IPS DF 4.7 (cell line): ENCODE data around the gene TBC1D28.
"Not testable (repeated sequence)": the region's sequence is repeated elsewhere in the genome, so short reads cannot be mapped to it uniquely, and the experiment has no call there.

Source experiments
- DNase-seq: peaks from one replicate; pipeline ENCODE4 v3.0.0-alpha.2; 2013; ENCODE audit warnings: low spot score; ENCODE audit errors: extremely low read depth

Gene TBC1D28

GRCh38 chr17:18644291-18644690 is at the start of gene TBC1D28:
TSS of gene TBC1D28 (minus strand) at chr17:18644391. CDS start at chr17:18641352, 3,039 bp downstream.
- DNase-seq, result not testable (repeated sequence)

GRCh38 chr17:18682668-18683067 is 38.5 kb upstream of the TBC1D28 start:
- not testable (repeated sequence) for DNase-seq

GRCh38 chr17:18681767-18682571 is 37.8 kb upstream of the TBC1D28 start, which contains the start of gene FOXO3B:
TSS of gene FOXO3B (minus strand) at chr17:18682314. CDS start at chr17:18681651, 663 bp downstream.
- peak; percentile 62 for DNase-seq

DNA sequence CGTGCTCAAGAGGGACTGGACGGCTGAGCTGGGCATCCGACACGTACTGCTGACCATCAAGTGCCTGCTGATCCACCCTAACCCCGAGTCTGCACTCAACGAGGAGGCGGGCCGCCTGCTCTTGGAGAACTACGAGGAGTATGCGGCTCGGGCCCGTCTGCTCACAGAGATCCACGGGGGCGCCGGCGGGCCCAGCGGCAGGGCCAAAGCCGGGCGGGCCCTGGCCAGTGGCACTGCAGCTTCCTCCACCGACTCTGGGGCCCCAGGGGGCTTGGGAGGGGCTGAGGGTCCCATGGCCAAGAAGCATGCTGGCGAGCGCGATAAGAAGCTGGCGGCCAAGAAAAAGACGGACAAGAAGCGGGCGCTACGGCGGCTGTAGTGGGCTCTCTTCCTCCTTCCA is 33.2 kb upstream of the TBC1D28 start:
- DNase-seq, result not testable (repeated sequence)

DNA sequence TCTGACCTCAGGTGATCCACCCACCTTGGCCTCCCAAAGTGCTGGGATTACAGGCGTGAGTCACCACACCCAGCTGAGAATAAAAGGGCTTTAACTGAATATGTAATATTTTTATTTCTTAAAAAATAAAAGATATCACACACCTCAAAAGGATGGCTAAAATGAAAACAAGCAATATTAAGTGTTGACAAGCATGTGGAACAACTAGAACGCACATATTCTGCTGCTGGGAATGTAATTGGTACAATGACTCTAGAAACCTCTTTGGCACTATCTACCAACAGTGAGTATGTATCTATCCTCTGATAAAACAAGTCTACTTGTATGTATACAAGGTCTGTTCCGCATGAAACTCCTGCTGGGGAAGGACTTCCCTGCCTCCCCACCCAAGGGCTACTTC is 32.7 kb upstream of the TBC1D28 start:
- DNase-seq, result not testable (repeated sequence)

GRCh38 chr17:18672395-18673227 is 28.4 kb upstream of the TBC1D28 start:
- not testable (repeated sequence) for DNase-seq

DNA sequence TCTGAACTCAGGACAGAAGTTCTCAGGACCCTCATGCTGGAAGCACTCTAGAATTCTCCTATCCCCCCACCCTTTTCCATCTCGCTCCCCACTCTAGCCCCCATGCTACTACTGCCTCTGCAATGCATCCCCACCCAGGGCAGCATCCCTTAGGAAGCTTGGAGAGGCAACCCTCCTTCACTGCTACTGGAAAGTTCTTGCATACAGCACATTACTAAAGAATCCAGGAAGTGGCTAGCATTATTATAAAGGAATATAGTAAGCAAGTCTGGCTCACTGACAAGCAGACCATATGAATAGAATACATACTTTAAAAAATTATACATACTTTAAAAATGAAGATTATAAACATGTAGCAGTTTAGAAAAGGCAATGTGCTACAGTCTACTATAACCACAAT is 24.4 kb upstream of the TBC1D28 start:
- not testable (repeated sequence) for DNase-seq

- not testable (repeated sequence) for DNase-seq
Measured at GRCh38 chr17:18667535-18667934, 23.3 kb upstream of the TBC1D28 start.

DNA sequence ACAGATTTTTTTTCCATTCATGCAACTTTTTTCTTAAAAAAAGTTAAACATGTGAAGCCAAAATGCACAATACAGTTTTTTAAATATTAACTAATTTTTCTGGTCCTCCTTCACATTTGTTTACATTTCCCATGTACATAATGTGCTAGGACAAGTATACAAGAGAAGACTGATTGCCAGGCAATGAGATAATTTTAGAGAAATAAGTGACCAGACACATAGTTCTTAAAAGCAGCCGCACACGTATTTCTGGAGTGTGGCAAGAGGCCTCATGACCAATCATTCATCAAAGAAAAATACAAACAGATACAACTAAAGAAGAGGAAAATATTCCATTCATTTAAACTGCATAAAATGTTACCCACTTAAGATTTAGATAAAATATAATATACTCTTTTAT is 22.1 kb upstream of the TBC1D28 start:
- not testable (repeated sequence) for DNase-seq

- DNase-seq, result not testable (repeated sequence)
Measured at GRCh38 chr17:18661924-18662624, 17.9 kb upstream of the TBC1D28 start.

GRCh38 chr17:18650094-18650493 is 5.9 kb upstream of the TBC1D28 start:
- DNase-seq, result not testable (repeated sequence)

DNA sequence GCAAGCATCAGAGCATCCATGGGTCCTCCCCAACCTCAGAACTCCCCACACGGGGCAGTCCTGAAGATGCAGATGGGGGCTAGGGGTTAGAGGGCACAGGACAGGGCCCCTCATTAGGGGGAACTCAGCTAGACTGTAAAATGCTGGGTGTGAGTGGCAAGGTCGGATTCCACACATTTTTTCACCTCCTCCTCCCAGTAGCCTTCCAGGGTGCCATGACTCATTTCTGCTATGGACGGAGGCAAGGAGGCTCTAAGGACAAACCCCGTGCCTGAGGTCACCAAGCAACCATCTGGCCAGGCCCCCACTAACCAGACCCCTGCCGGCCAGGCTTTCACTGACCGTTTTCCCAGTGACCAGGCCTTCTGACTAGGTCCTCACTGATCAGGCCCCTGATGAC is 1.1 kb downstream of the TBC1D28 start:
- DNase-seq, result not testable (repeated sequence)

DNA sequence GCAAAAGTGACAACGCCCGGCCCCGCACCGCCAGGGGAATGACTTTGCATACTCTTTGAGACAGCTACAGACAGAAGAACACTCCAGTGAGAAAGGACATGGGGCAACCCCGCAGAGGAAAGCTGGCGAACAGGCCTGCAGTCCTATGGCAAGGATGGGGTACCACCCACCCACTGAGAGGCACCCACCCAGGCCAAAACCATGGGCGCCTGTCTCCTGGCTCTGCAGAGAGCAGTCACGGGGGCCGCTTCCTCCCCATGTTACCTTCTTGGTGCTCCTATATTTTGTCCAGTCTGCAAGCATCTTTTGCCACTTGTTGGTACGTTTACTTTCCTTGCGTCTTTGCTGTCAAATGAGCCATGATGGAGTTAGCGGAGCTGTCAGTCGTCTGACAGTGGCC is 5.8 kb downstream of the TBC1D28 start:
- DNase-seq, result not testable (repeated sequence)

DNA sequence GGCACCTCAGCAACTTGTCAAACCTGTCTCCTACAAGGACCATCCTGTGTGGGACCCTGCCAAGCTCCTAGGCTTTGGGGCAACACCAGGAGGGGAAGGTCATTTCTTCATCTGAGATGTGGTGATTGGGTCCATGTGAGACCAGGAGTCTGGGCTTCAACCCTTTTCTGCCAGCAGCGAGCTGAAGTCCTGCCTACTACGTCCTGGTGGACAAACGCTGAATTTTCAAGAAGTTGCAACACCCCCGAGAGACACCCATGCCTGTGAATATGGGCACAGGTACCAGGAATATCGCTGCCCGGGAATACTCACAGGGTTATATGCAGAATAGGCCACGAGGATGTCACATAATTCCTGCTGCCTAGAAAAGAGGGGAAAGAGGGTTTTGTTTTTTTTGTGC is 8.0 kb downstream of the TBC1D28 start:
- DNase-seq, result not testable (repeated sequence)

DNA sequence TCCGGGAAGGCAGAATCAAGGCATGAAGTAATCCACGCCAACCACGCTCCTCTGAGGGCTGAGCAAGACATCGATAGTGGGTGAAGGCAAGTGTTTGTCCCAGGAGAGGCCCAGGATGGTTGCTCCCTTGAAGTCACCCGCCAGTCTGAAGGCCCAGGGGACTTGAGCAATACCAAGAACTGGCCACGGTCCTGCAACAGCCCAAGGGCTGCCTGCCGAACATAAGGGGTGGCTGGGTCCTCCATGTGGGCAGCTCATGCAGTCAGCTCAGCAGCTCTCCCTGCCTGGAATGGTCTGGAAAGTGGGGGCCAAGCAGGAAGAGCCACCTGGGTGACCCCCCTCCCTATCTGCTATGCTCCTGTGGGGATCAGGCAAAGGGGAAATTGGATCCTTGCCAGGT is 8.4 kb downstream of the TBC1D28 start:
- not testable (repeated sequence) for DNase-seq

DNA sequence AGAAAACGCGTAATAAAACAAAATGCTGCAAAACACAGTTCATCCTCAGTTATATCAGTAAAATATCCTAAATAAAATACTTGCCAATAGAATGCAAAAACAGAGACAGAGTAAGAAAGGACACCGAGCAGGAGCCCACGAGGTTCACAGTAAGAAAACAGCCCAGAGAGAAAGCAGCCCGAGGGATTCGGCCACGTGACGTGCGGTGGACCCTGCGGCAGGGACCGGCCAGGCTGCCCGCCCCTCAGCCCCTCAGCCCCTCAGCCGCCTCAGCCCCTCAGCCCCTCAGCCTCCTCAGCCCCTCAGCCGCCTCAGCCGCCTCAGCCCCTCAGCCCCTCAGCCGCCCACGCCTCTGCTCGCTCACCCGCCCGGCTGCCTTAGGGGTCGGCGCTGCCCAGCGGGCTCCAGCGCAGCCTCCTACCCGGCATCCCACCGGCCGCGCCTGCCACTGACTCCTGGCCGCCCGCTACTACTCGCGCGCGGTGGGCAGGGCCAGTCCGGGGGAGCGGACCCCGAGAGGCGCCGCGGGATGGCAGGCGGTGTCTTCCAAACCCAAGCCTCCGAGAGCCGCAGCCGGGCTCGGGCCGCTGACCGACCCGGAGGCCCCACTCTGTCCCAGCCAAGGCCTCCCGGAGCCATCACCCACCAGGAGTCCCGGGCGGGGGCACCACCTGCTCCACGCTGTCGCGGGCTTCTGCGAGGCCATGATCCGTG is 9.5 kb downstream of the TBC1D28 start:
- not testable (repeated sequence) for DNase-seq

DNA sequence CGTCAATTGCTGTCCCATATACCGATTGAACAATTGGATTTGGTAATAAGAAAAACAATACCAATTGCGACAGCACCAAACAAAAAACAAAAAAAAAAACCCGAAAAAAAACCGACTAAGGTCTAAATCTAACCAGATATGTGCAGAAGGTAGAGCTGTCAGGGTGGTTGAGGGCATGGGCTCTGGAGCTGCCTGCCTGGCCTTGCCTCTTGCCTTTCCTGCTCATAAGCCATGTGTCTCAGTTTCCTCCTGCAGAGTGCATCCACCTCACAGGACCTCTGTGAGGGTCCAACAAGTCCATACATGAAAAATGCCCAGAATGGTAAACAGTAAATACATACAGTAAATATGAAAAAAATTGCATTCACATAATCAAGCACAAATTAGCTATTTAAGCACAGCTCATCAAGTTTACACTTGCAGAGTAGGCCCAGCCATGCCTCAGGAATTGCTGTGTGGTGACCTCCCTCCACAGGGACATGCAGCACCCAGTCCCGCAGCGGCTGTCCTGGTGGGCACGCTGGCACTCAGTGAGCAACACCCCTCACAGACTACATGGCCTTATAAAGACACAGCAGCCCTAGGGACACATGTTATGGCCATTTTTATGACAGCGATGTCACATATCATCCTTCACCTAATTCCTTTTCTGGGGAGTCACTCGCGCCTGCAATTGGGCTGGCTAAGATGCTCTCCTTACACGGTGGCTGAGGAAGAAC is 17.9 kb downstream of the TBC1D28 start:
- DNase-seq, result no peak

DNA sequence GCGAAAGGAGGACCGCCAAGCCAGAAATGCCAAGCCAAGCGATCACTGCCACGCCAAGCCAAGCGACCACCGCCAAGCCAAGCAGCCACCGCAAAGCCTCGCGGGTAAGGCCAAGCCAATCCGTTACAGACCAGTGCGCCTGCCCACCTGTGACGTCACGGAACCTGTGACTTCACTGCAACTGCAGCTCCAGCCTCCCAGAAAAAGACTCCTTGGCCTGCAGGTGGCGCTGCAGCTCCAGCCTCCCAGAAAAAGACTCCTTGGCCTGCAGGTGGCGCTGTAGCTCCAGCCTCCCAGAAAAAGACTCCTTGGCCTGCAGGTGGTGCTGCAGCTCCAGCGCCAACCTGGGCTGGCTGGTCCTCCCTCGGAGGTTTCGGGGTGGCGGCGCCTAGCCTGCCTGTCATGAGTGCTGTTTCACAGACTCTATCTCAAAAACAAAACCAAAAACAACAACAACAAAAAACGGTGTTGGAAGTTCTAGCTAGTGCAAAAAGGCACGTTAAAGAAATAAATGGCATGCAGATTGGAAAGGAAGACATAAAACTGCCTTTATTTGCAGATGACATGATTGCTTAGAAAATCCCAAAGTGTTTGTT is 18.6 kb downstream of the TBC1D28 start:
- DNase-seq, result peak; percentile 51

DNA sequence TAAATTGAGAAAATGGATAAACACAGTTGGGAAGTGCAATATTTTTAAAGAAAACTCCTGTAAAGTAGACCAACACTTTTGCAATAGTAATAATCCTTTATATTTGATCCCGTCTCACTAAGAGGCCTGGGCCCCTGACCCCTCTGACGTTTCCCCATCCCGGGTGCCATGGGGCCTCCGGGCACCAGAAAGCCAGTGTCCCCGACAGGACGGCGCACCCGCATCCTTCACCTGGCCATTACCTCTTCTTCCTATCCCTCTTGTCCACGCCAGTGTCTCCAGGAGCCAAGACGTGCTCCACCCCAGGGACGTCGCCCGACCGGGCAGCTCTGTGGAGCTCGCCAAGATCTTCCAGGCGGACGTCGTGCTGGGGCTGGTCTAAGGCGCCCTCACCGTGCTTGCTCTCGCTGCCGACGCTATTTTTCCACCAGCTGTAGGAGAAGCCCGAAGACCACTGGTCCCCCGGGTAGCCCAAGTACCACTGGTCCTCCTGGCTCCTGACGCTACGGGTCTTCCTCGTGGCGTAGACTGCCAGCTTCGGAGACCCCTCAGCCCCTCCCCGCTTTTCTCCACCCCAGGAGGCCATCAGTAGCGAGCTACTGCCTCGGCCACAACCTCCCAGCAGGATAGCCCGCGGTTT is 19.2 kb downstream of the TBC1D28 start:
- not testable (repeated sequence) for DNase-seq
